HG02678 (cell line): ENCODE data around the gene MCUR1.
"Not testable (repeated sequence)": the region's sequence is repeated elsewhere in the genome, so short reads cannot be mapped to it uniquely, and the experiment has no call there.

Source experiments
- ATAC-seq: cut with Tn5 transposase; IDR thresholded peaks from one replicate; pipeline ENCODE4 v1.9.1; 2021; ENCODE audit warnings: mild to moderate bottlenecking, moderate library complexity; ENCODE audit not compliant: unreplicated experiment

Gene MCUR1

GRCh38 chr6:13814176-13814937 is at the start of gene MCUR1:
MCUR1 (minus strand) TSS chr6:13814557; CDS start chr6:13814429, 128 bp downstream.
- peak; percentile 79 for ATAC-seq

DNA sequence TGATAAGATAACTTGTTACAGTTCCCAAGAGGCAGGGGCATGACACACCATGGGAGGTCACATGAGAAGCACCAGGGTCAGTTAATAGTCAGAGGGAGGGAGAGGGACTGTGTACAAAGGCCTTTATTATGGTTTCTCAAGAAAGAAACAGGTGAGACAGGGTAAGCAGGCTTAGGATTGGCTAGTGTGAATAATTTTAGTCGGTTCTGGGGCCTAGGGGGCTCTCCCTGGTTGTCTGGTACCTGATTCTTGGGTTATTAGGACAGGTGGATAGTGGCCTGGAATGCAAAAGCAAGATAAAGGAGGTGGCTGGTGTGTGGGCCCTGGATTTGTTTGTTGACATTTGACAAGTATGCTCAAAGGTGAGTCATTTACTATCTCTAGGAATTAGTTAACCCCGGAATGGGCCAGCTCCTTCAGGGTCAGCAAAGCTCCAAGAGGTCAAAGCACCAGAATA is 49.4 kb upstream of the MCUR1 start:
- no peak for ATAC-seq

- ATAC-seq: not testable (repeated sequence)
These were observed 46.3 kb upstream of the MCUR1 start for GRCh38 chr6:13860556-13861185.

GRCh38 chr6:13859871-13860555 is 45.7 kb upstream of the MCUR1 start:
- ATAC-seq: no peak

DNA sequence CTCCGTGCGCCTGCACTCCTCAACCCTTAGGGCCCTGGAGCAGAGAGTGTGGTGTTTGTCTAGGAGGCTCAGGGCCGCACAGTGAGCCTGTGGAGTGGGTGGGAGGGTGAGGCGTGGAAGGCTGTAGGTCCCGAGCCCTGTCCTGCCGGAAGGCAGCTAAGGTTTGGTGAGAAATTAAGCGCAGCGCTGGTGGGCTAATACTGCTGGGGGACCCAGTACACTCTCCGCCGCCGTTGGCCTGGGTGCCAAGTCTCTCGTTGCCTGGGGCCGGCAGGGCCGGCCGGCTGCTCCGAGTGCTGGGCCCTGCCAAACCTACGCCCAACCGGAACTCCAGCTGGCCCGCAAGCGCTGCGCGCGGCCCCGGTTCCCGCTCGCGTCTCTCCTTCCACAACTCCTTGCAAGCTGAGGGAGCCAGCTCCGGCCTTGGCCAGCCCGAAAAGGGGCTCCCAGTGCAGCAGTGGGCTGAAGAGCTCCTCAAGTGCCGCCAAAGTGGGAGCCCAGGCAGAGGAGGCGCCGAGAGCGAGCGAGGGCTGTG is 40.4 kb upstream of the MCUR1 start:
- no peak for ATAC-seq

GRCh38 chr6:13853871-13854270 is 39.5 kb upstream of the MCUR1 start:
- no peak for ATAC-seq

- no peak for ATAC-seq
These were observed 37.4 kb upstream of the MCUR1 start for GRCh38 chr6:13851803-13852202.

DNA sequence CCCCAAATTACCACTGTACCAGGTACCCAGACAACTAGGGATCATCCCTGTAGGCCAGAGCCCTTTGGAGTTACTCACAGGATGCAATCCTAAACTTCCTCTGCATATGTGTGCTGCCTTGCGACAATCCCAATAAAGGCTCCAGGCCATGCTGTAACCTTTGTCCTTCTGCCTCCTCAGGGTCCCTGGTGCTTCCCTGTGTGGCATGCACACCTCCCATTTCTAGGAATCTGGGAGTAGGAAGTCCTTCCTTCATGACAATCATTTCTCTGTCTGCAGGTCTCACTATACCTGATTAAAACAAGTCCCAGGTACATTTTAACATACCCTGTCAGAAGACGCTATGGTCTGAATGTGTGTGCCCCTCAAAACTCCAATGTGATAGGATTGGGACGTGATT is 37.0 kb upstream of the MCUR1 start:
- no peak for ATAC-seq

GRCh38 chr6:13850690-13851089 is 36.3 kb upstream of the MCUR1 start:
- ATAC-seq: not testable (repeated sequence)

DNA sequence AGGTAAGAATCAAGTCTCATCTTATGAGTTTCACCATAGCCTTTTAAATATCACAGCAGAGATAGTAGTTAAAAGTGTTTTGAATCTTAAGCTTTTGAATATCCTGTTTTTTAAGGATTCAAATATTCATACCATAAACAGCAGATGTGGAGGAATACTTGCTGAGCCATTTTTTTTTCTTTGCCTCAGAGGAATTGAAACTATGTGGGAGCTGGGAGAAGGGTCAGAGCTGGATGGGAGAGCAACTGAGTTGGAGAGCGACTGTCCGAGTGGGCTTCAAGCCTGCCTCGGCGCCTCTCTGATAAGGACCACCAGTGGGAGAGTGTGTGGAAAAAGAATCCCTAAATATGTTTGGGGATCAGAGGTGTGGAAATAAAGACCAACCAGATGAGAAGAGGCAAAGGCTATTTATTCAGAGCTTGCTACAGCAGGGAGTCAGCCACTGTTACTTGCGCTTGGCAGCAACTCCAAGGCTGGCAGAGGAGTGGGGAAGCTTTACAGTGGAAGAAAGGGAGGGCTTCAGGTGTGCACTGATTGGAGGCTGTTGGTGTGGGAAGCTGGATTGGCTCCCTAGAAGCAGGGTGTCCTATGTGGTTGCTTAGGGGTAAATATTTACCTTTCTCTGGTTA is 34.3 kb upstream of the MCUR1 start:
- ATAC-seq: no peak

DNA sequence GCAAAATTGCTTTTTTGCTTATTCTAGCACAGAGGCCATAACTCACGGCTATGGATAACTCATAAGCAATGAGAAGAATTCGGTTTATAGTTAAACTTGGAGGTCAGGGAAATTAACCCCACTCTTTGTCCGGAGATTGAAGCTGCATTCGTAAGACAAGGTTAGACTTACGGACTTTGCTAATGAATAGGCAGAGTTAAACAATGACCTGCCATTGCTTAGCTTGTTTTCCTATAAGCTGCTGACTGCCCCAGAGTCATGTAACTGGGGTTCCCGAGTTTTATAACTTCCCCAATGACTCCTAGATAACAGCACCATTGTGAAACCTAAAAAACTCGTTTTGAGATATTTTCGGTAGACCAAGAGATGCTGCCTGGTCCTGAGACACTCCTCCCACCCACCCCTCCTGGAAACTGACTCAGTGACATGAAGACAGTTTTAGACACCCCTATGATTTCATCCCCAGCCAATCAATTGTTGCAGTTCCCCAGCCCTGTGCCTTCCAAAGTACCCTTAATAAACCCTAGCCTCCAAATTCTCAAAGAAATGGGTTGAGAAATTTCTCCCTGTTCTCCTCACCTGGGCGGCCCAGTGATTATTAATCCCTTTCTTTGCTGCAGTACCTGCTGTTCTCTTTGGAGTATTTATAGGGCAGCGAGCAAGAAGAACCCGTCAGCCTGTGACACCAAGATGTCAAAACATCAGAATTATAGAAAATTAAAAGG is 33.1 kb upstream of the MCUR1 start:
- no peak for ATAC-seq

DNA sequence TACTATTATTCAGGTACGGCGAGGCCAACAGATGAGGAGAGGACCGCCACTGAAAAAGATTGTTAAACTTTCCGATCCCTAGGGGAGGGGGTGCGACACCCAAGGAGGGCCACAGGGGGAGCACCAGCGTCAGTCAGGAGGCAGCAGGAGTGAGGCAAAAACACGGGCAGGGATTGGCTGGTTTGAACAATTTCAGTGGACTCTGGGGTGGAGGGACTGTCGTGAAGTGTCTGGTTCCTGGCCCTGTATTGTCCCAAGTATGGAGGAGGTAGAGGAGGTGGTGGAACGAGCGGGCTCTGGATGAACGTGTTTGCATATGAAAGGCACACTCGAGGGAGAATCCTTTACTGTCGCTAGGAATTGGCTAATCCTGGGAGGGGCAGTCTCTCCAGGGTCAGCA is 32.5 kb upstream of the MCUR1 start:
- no peak for ATAC-seq

GRCh38 chr6:13841936-13842335 is 27.6 kb upstream of the MCUR1 start:
- ATAC-seq: no peak

DNA sequence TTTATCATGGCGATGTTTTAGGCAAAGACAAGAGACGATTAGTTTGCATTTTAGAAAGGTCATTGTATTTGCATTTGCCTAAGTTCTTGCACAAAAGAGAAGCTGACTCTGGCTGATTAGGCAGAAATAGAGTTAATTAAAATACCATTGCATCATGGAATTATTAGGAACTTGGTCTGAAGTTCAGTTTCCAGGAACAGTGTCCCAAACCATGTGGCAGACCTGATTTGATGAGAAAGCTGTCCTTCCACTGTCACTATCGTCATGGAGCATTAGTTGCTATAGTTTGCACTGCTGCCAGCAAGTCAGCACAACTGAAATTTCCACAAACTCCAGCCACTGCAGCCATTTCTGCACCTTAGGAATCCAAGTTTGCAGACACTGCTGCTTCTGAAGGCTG is 24.3 kb upstream of the MCUR1 start:
- ATAC-seq: no peak

GRCh38 chr6:13836170-13836569 is 21.8 kb upstream of the MCUR1 start:
- ATAC-seq: no peak

GRCh38 chr6:13834790-13835189 is 20.4 kb upstream of the MCUR1 start:
- no peak for ATAC-seq

DNA sequence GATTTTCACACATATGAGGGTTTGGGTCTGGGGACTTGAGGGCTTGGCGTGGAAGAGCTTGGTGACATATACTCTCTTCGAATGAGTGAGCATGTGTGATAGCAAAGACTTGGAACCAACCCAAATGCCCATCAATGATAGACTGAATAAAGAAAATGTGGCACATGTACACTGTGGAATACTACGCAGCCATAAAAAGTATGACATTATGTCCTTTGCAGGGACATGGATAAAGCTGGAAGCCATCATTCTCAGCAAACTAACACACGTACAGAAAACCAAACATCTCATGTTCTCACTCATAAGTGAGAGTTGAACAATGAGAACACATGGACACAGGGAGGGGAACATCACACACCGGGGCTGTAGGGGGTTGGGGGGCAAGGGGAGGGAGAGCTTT is 19.7 kb upstream of the MCUR1 start:
- ATAC-seq: not testable (repeated sequence)

- ATAC-seq: no peak
These were observed 18.4 kb upstream of the MCUR1 start for GRCh38 chr6:13832778-13833177.

GRCh38 chr6:13831615-13832014 is 17.3 kb upstream of the MCUR1 start:
- ATAC-seq: no peak

DNA sequence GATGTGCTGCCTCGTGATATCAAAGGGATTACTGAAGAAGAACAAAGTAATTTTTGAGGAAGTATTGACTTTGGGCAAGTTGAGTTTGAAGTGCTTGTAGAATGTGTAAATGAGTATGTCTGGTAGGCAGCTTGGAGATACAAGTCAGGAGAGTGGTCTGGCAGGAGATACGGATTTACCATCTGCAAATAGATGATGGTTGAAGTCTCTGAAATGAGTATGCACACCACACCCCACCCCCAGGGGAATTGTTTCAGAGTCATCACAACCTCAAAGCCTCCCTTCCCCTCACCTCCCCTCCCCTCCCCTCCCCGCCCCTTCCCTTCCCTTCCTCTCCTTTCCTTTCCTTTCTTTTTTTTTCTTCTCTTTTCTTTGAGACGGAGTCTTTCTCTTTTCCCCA is 16.4 kb upstream of the MCUR1 start:
- no peak for ATAC-seq
